ENCODE data around the gene SP7. TPM values are rescaled to one million over a fixed set of nuclear protein-coding genes. Genes with fewer than 3 reads are reported as not detected.

SP7 gene
- total and polyA plus RNA-seq, 10 of the 15 experiments (the other 5 are each of a cell fraction or from before 2014, with no cell fraction given), result 0.05 to 0.11 TPM; not detected in 8

DNA sequence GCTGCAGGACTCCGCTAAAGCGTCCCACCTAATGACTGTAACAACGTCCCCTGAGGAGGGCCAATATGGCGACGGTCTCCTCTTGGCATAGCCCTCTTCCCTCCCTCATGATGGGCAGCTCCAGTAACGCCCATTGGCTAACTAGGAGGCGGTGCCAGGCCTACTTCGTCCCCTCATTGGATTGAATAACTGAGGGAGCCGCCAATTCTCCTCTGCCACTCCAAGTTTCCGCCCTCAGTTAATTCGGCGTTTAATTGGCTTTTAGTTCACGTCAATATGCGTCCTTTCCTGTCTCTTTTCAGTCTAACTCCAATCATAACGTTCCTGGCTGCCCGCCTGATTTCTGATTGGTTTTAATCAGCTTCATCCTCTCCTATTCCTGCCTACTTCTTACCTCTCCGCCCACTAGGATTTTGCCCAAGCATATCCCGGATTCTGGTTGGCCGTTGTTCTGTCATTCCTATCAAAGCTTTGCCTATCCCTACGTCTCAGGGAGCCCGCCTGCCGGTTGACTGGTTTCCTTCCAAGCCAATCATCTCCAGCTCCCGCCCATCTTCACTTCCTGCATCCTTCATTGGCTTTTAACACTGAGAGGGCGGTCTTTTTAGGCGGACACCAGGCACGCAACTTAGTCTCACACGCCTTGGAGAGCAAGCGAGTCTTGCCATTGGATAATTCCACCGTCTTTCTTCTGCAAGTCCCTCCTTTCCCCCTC lies 43.4 kb upstream of the SP7 start (continued):
- TF ChIP-seq, protein P1, sequence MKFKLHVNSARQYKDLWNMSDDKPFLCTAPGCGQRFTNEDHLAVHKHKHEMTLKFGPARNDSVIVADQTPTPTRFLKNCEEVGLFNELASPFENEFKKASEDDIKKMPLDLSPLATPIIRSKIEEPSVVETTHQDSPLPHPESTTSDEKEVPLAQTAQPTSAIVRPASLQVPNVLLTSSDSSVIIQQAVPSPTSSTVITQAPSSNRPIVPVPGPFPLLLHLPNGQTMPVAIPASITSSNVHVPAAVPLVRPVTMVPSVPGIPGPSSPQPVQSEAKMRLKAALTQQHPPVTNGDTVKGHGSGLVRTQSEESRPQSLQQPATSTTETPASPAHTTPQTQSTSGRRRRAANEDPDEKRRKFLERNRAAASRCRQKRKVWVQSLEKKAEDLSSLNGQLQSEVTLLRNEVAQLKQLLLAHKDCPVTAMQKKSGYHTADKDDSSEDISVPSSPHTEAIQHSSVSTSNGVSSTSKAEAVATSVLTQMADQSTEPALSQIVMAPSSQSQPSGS (IDR thresholded peaks at IDR 0.05; ENCODE audit: low read length), result no peak
- TF ChIP-seq CHD1 (IDR thresholded peaks at IDR 0.05; ENCODE audit: low read depth, low read length), result no peak
- peak; percentile 20 for TF ChIP-seq SMAD1 (IDR thresholded peaks at IDR 0.05; ENCODE audit: low read depth, partially characterized antibody)
- peak; percentile 28 for TF ChIP-seq HCFC1 (IDR thresholded peaks at IDR 0.05; ENCODE audit: low read length)
- TF ChIP-seq NFXL1 (IDR thresholded peaks at IDR 0.05; ENCODE audit: borderline replicate concordance), result no peak

DNA sequence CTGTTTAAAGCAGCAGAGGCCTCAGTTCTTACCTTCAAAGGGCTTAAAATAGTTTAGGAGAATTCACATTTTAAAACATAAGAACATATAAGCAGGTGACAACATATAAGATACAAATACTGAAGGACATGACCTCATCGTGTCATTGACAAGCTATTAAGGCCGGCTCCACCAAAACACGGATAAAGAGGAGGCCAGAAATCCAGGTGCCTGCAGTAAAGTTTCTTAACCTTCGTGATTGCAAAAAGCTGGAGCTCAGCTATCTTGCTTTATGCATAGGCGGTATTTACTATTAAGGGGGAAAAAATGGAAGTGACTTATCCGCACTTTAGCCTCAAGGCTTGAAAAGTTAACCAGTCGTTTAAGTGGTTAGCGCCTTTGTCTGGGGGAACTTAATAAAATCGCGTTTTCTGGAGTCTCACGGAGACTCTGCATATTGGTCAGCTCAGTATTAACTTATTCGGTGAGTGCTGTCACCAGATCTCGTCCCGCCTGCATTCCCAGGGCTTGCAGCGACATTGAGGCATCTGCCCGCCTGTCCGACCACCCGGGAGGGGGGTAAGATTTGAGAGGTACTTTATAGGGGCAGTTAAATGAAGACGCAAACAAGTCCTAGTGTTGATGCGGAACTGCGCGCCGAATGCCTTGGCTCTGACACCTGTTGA lies 42.7 kb upstream of the SP7 start:
- FAIRE-seq (no peak), ATAC-seq (no peak), DNase-seq (ENCODE audit: low read depth, low spot score) (no peak)
- intact Hi-C loops (cut with micrococcal nuclease; ENCODE audit: unreplicated experiment) (no loop called here), in situ Hi-C loops (cut with MboI) (no loop called here)
- Histone ChIP-seq H3K79me2 (ENCODE audit: control insufficient read depth, insufficient read depth, low read length) (peaks cover 30% of the 10 kb centered on the region), H3K9me3 (replicated peaks; ENCODE audit: control insufficient read depth, insufficient read depth, low read length) (no peaks in the 10 kb centered on the region; the same call in 2 of the 3 replicates), H3K27ac (ENCODE audit: control insufficient read depth, insufficient read depth) (peak overlapping the region; percentile 89), H3K4me2 (ENCODE audit: control insufficient read depth, insufficient read depth) (peak overlapping the region; percentile 84), H3K4me3 (peak overlapping the region; percentile 62), H2AFZ (ENCODE audit: control insufficient read depth, low read depth, low read length) (peak overlapping the region; percentile 54), H3K27me3 (replicated peaks in 1 of 2; ENCODE audit: control insufficient read depth in 2 of 2, insufficient read depth in 2 of 2, low read length in 1 of 2) (no peaks in the 10 kb centered on the region), H3K4me1 (ENCODE audit: control insufficient read depth, insufficient read depth, low read length) (peaks cover 25% of the 10 kb centered on the region), H3K36me3 (ENCODE audit: control insufficient read depth in 2 of 2, insufficient read depth in 2 of 2, low read length in 1 of 2) (peaks cover 11% of the 10 kb centered on the region in 2 experiments; a peak in 3 of 4 replicates), H3K9ac (ENCODE audit: control insufficient read depth, insufficient read depth, low read length) (peak overlapping the region; percentile 91), H4K20me1 (ENCODE audit: control insufficient read depth, insufficient read depth) (peaks cover 4% of the 10 kb centered on the region; the same call in 1 of the 2 replicates)
- BruUV-seq (replicated peaks), result TSS peak; percentile 100
- POLR2A ChIA-PET, result interaction anchor here (0.6 to 2.7 kb wide), 23 partner anchors 13 to 247 kb away, joined by 3 to 24 read pairs (median 6); partner anchors contain the start of genes AAAS, ATF7, ESPL1 and PRR13
- CTCF ChIA-PET, result interaction anchor here (0.9 to 3.1 kb wide), 16 partner anchors 24 to 297 kb away, joined by 3 to 32 read pairs (median 3); partner anchors contain the start of genes AAAS, ATP5MC2, CSAD and ZNF740
- SMC1A ChIA-PET (ENCODE audit: uncharacterized antibody, unreplicated experiment), result interaction anchor here (0.8 to 6.9 kb wide), 15 partner anchors 12 to 170 kb away, joined by 3 to 124 read pairs (median 5); partner anchors contain the start of genes AAAS and TARBP2
- RAD21 ChIA-PET (ENCODE audit: unreplicated experiment), result interaction anchor here (0.6 to 6.4 kb wide), 17 partner anchors 9 to 193 kb away, joined by 3 to 91 read pairs (median 5); partner anchors contain the start of genes AAAS, ESPL1, PRR13 and TARBP2
- 25% methylated on average over 23 of the region's 23 CpGs for WGBS (ENCODE audit: insufficient coverage, insufficient replicate concordance, low lambda C conversion rate, missing lambda C conversion rate)
- no peak for TF ChIP-seq KAT2A (conservative IDR thresholded peaks at IDR 0.05; ENCODE audit: control insufficient read depth, low read depth, low read length)
- TF ChIP-seq, protein P2, sequence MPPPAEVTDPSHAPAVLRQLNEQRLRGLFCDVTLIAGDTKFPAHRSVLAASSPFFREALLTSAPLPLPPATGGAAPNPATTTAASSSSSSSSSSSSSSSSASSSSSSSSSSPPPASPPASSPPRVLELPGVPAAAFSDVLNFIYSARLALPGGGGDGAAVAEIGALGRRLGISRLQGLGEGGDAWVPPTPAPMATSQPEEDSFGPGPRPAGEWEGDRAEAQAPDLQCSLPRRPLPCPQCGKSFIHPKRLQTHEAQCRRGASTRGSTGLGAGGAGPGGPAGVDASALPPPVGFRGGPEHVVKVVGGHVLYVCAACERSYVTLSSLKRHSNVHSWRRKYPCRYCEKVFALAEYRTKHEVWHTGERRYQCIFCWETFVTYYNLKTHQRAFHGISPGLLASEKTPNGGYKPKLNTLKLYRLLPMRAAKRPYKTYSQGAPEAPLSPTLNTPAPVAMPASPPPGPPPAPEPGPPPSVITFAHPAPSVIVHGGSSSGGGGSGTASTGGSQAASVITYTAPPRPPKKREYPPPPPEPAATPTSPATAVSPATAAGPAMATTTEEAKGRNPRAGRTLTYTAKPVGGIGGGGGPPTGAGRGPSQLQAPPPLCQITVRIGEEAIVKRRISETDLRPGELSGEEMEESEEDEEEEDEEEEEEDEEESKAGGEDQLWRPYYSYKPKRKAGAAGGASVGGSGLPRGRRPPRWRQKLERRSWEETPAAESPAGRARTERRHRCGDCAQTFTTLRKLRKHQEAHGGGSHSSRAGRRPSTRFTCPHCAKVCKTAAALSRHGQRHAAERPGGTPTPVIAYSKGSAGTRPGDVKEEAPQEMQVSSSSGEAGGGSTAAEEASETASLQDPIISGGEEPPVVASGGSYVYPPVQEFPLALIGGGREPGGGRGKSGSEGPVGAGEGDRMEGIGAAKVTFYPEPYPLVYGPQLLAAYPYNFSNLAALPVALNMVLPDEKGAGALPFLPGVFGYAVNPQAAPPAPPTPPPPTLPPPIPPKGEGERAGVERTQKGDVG (CRISPR knock-in tag; IDR thresholded peaks at IDR 0.05), result no peak
- TF ChIP-seq NFIC (IDR thresholded peaks at IDR 0.05; ENCODE audit: low read depth, low read length), result 0 out of 2 replicates have a peak, but pooled peaks have one; percentile 52
- TF ChIP-seq JUNB (IDR thresholded peaks at IDR 0.05), result no peak
- TF ChIP-seq MEF2A (IDR thresholded peaks at IDR 0.05; ENCODE audit: insufficient read depth, low read depth, low read length), result no peak
- no peak for TF ChIP-seq POLR2AphosphoS5 (IDR thresholded peaks at IDR 0.05; ENCODE audit: low read length)
- TF ChIP-seq, protein P3, sequence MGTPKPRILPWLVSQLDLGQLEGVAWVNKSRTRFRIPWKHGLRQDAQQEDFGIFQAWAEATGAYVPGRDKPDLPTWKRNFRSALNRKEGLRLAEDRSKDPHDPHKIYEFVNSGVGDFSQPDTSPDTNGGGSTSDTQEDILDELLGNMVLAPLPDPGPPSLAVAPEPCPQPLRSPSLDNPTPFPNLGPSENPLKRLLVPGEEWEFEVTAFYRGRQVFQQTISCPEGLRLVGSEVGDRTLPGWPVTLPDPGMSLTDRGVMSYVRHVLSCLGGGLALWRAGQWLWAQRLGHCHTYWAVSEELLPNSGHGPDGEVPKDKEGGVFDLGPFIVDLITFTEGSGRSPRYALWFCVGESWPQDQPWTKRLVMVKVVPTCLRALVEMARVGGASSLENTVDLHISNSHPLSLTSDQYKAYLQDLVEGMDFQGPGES (IDR thresholded peaks at IDR 0.05), result no peak
- TF ChIP-seq NR2F1 (conservative IDR thresholded peaks at IDR 0.05), result no peak
- no peak for TF ChIP-seq CEBPB (IDR thresholded peaks at IDR 0.05; ENCODE audit: borderline replicate concordance in 1 of 2, low read depth in 2 of 2, low read length in 2 of 2)
- TF ChIP-seq TARDBP (IDR thresholded peaks at IDR 0.05; ENCODE audit: borderline replicate concordance), result no peak
